Caki2 (cell line): ENCODE results near the gene DEUP1. TPM values are rescaled to one million over a fixed set of nuclear protein-coding genes. Genes with fewer than 3 reads are reported as not detected.

Source experiments
- total RNA-seq: library from RNA; depleted of rRNA; stranded (reverse); fragments of >200 nt; shearing (Covaris generic); gene quantifications from 2 replicates; pipeline ENCODE4 v1.2.3, GENCODE V29; 2014; ENCODE audit warnings: low replicate concordance; rRNA removed

DEUP1 gene
- total RNA-seq, 1 experiment from 2014 or later, result not detected

Other genes starting within 250 kb of the DEUP1 start
- gene SLC36A4, start 132.8 kb upstream of the DEUP1 start, total RNA-seq, result 3.7 and 4.9 TPM in 2 replicates
- gene SMCO4, start 212.6 kb downstream of the DEUP1 start, total RNA-seq, result 72.1 and 76.2 TPM in 2 replicates